K562 (cell line): ENCODE measurements around the gene ODAD4. TPM values are rescaled to one million over a fixed set of nuclear protein-coding genes. Genes with fewer than 3 reads are reported as not detected.

Source experiments
- EGR1 ChIP-seq: fragments of 450-650 bp; conservative IDR thresholded peaks from 2 replicates; pipeline ENCODE4 v1.6.1; 2017; ENCODE audit warnings: mild to moderate bottlenecking
- GABPB1 ChIP-seq: sonication (generic); formaldehyde crosslinking; IDR thresholded peaks from 2 replicates; pipeline ENCODE4 v1.8.0; 2022; ENCODE audit warnings: mild to moderate bottlenecking, missing genetic modification reagents
- HBP1 ChIP-seq: fragments of 450-650 bp; formaldehyde crosslinking; IDR thresholded peaks from 2 replicates; pipeline ENCODE4 v1.4.0; 2022; ENCODE audit warnings: missing genetic modification characterization
- HDAC1 ChIP-seq, 2 experiments: fragments of 450-650 bp; IDR thresholded peaks; 2 replicates each; pipeline ENCODE4 v1.6.1; 2016 to 2017; ENCODE audit warnings: inconsistent platforms in 1 of 2, mild to moderate bottlenecking in 1 of 2, moderate library complexity in 1 of 2
- HINFP ChIP-seq: fragments of 450-650 bp; conservative IDR thresholded peaks from 2 replicates; pipeline ENCODE4 v1.6.1; 2016; ENCODE audit warnings: missing genetic modification characterization, low read depth, mild to moderate bottlenecking, control low read depth, missing compliant biosample characterization
- KDM4B ChIP-seq, 2 experiments: fragments of 450-650 bp in 1 of 2; sonication (generic) in 1 of 2; IDR thresholded peaks; 2 replicates each; pipeline ENCODE4 v1.6.1; 2016 to 2017; ENCODE audit warnings: borderline replicate concordance in 2 of 2, antibody characterized with exemption in 1 of 2, low read depth in 1 of 2, mild to moderate bottlenecking in 1 of 2
- KLF1 ChIP-seq: fragments of 450-650 bp; IDR thresholded peaks from 2 replicates; pipeline ENCODE4 v1.6.1; 2016; ENCODE audit warnings: missing genetic modification characterization, missing compliant biosample characterization
- MXD1 ChIP-seq: fragments of 250-450 bp; sonication (Bioruptor Pico); IDR thresholded peaks from 2 replicates; pipeline ENCODE4 v1.8.0; 2021; ENCODE audit warnings: borderline replicate concordance, mild to moderate bottlenecking, moderate library complexity; ENCODE audit not compliant: poor library complexity, severe bottlenecking
- NCOA2 ChIP-seq, 2 experiments: fragments of 450-650 bp; IDR thresholded peaks; 2 replicates each; pipeline ENCODE4 v1.6.1; 2018; ENCODE audit warnings: mild to moderate bottlenecking in 2 of 2, moderate library complexity in 1 of 2; ENCODE audit not compliant: partially characterized antibody in 2 of 2
- NFIC ChIP-seq: fragments of 450-650 bp; IDR thresholded peaks from 2 replicates; pipeline ENCODE4 v1.6.1; 2017; ENCODE audit warnings: mild to moderate bottlenecking, inconsistent platforms
- PCBP1 ChIP-seq: fragments of 200-400 bp; formaldehyde crosslinking; IDR thresholded peaks from 2 replicates; pipeline ENCODE4 v1.6.1; 2018; ENCODE audit warnings: mild to moderate bottlenecking, low read depth, low read length; ENCODE audit not compliant: poor library complexity, severe bottlenecking
- RHOXF2B ChIP-seq: fragments of 250-450 bp; sonication (Bioruptor Pico); conservative IDR thresholded peaks from 2 replicates; pipeline ENCODE4 v1.5.1; 2021
- SNIP1 ChIP-seq: fragments of 450-650 bp; IDR thresholded peaks from 2 replicates; pipeline ENCODE4 v1.7.1; 2017; ENCODE audit warnings: low read depth, mild to moderate bottlenecking
- SREBF1 ChIP-seq: fragments of 150-350 bp; IDR thresholded peaks from 2 replicates; pipeline ENCODE4 v1.6.1; 2014; ENCODE audit warnings: antibody characterized with exemption, low read depth, low read length, borderline replicate concordance
- ZBED1 ChIP-seq: IDR thresholded peaks from 2 replicates; pipeline ENCODE4 v1.6.1; 2014
- ZNF511 ChIP-seq: sonication (generic); formaldehyde crosslinking; IDR thresholded peaks from 2 replicates; pipeline ENCODE4 v1.8.0; 2022; ENCODE audit warnings: mild to moderate bottlenecking, missing genetic modification reagents
- polyA plus RNA-seq, 8 experiments: library from polyadenylated mRNA; depleted of rRNA in 4 of 8; stranded (reverse) in 5 of 8; unstranded in 3 of 8; fragments of >200 nt; fragmentation: Nextera tagmentation in 2 of 8; fragmentation: Illumina TruSeq in 1 of 8; extraction: Ambion mirVana in 2 of 8; extraction: Trizol in 1 of 8; gene quantifications; 2 replicates each; pipeline versions ENCODE4 v1.2.1 to v1.2.3, GENCODE V29; 2011 to 2014; ENCODE audit warnings: inconsistent platforms in 1 of 8, missing spikeins in 1 of 8
- total RNA-seq, 7 experiments: library from RNA; depleted of rRNA in 6 of 7; stranded (reverse); fragments of >200 nt in 6 of 7; fragmentation: Illumina TruSeq in 2 of 7; extraction: Trizol in 2 of 7; gene quantifications; 2 replicates each; pipeline versions ENCODE4 v1.2.1 to v1.2.3, GENCODE V29; 2011 to 2021; ENCODE audit warnings: low replicate concordance in 1 of 7
- TF ChIP-seq, protein P1 (sequence below): sonication (generic); formaldehyde crosslinking; IDR thresholded peaks from 2 replicates; pipeline ENCODE4 v1.8.0; 2022; ENCODE audit warnings: missing genetic modification reagents, mild to moderate bottlenecking, borderline replicate concordance
- TF ChIP-seq, protein P2 (sequence below): fragments of 250-450 bp; sonication (Bioruptor Pico); IDR thresholded peaks from 2 replicates; pipeline ENCODE4 v1.8.0; 2022; ENCODE audit warnings: inconsistent platforms, mild to moderate bottlenecking, moderate library complexity, borderline replicate concordance

The ODAD4 gene
- total and polyA plus RNA-seq, 9 of the 15 experiments (the other 6 are each of a cell fraction or from before 2014, with no cell fraction given), result 0.09 to 0.98 (median 0.51) TPM

- TF ChIP-seq HBP1 (no peak), RHOXF2B (CRISPR knock-in tag) (no peak), PCBP1 (peak; percentile 82), SREBF1 (no peak), HINFP (tag) (no peak), KDM4B (IDR thresholded peaks at IDR 0.05; ENCODE audit: borderline replicate concordance in 2 of 2, low read depth in 1 of 2) (no peak), ZBED1 (0 out of 2 replicates have a peak, but pooled peaks have one; percentile 28), MXD1 (no peak), GABPB1 (no peak), EGR1 (peak; percentile 60), KLF1 (tag) (no peak), ZNF511 (CRISPR knock-in tag) (0 out of 2 replicates have a peak, but pooled peaks have one; percentile 53), SNIP1 (no peak), NCOA2 (IDR thresholded peaks at IDR 0.05; ENCODE audit: partially characterized antibody in 2 of 2) (no peak), HDAC1 (IDR thresholded peaks at IDR 0.05) (0 out of 4 replicates have a peak, but pooled peaks of 1 of the 2 experiments have one; percentile 8), NFIC (peak; percentile 25)
- TF ChIP-seq, protein P1, sequence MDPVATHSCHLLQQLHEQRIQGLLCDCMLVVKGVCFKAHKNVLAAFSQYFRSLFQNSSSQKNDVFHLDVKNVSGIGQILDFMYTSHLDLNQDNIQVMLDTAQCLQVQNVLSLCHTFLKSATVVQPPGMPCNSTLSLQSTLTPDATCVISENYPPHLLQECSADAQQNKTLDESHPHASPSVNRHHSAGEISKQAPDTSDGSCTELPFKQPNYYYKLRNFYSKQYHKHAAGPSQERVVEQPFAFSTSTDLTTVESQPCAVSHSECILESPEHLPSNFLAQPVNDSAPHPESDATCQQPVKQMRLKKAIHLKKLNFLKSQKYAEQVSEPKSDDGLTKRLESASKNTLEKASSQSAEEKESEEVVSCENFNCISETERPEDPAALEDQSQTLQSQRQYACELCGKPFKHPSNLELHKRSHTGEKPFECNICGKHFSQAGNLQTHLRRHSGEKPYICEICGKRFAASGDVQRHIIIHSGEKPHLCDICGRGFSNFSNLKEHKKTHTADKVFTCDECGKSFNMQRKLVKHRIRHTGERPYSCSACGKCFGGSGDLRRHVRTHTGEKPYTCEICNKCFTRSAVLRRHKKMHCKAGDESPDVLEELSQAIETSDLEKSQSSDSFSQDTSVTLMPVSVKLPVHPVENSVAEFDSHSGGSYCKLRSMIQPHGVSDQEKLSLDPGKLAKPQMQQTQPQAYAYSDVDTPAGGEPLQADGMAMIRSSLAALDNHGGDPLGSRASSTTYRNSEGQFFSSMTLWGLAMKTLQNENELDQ (CRISPR knock-in tag), result no peak
- TF ChIP-seq, protein P2, sequence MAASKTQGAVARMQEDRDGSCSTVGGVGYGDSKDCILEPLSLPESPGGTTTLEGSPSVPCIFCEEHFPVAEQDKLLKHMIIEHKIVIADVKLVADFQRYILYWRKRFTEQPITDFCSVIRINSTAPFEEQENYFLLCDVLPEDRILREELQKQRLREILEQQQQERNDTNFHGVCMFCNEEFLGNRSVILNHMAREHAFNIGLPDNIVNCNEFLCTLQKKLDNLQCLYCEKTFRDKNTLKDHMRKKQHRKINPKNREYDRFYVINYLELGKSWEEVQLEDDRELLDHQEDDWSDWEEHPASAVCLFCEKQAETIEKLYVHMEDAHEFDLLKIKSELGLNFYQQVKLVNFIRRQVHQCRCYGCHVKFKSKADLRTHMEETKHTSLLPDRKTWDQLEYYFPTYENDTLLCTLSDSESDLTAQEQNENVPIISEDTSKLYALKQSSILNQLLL (CRISPR knock-in tag), result no peak
These were observed 36.2 kb downstream of the ODAD4 start, which contains the start of gene CNP (continued) for GRCh38 chr17:41966463-41967140.
